ENCODE measurements around the gene GOT1.

Gene GOT1

GRCh38 chr10:99432881-99433280 is 2.5 kb upstream of the GOT1 start:
- FAIRE-seq: no peak

GRCh38 chr10:99432047-99432446 is 1.6 kb upstream of the GOT1 start:
- no peak for FAIRE-seq

GRCh38 chr10:99431190-99431760 is 851 bp upstream of the GOT1 start:
- no peak for FAIRE-seq

- no peak for FAIRE-seq
These were observed 341 bp downstream of the GOT1 start for GRCh38 chr10:99430116-99430450.

GRCh38 chr10:99429517-99430095 is 818 bp downstream of the GOT1 start:
- no peak for FAIRE-seq

GRCh38 chr10:99427566-99428190 is 2.7 kb downstream of the GOT1 start:
- no peak for FAIRE-seq

GRCh38 chr10:99426689-99427088 is 3.7 kb downstream of the GOT1 start:
- no peak for FAIRE-seq

- FAIRE-seq: no peak
These were observed 5.2 kb downstream of the GOT1 start for GRCh38 chr10:99425204-99425603.

GRCh38 chr10:99424656-99425055 is 5.8 kb downstream of the GOT1 start:
- no peak for FAIRE-seq

- FAIRE-seq: no peak
These were observed 7.8 kb downstream of the GOT1 start for GRCh38 chr10:99422529-99423096.

- no peak for FAIRE-seq
These were observed 9.1 kb downstream of the GOT1 start for GRCh38 chr10:99421233-99421739.

- FAIRE-seq: no peak
These were observed 10.7 kb downstream of the GOT1 start for GRCh38 chr10:99419688-99420087.

- FAIRE-seq: no peak
These were observed 11.4 kb downstream of the GOT1 start for GRCh38 chr10:99418910-99419624.

GRCh38 chr10:99412099-99412498 is 18.3 kb downstream of the GOT1 start:
- FAIRE-seq: no peak

GRCh38 chr10:99411546-99411945 is 18.9 kb downstream of the GOT1 start:
- FAIRE-seq: no peak

GRCh38 chr10:99410876-99411275 is 19.5 kb downstream of the GOT1 start:
- no peak for FAIRE-seq

GRCh38 chr10:99410146-99410545 is 20.3 kb downstream of the GOT1 start:
- FAIRE-seq: no peak

GRCh38 chr10:99406149-99406548 is 24.3 kb downstream of the GOT1 start:
- FAIRE-seq: no peak

- no peak for FAIRE-seq
These were observed 26.8 kb downstream of the GOT1 start for GRCh38 chr10:99403674-99404073.

GRCh38 chr10:99399664-99400063 is 30.8 kb downstream of the GOT1 start:
- no peak for FAIRE-seq

GRCh38 chr10:99396471-99396870 is 34.0 kb downstream of the GOT1 start:
- no peak for FAIRE-seq

- no peak for FAIRE-seq
These were observed 34.5 kb downstream of the GOT1 start for GRCh38 chr10:99395750-99396445.

Data from islet of Langerhans (tissue), 1 donor.